Limb (tissue), 2 donors: Measurements from ENCODE around the gene PROZ.

Source experiments
- DNase-seq, 2 donors: peaks; one replicate each; pipeline ENCODE4 v3.0.0-alpha.2; 2016; ENCODE audit errors: extremely low spot score in 2 of 2

The PROZ gene

GRCh38 chr13:113172419-113172926 is 14.0 kb downstream of the PROZ start:
- DNase-seq, result no peak

GRCh38 chr13:113176280-113176679 is 17.8 kb downstream of the PROZ start:
- DNase-seq, result no peak

- DNase-seq, result no peak
These were observed 18.4 kb downstream of the PROZ start for GRCh38 chr13:113176822-113177221.

- DNase-seq, result no peak
These were observed 19.8 kb downstream of the PROZ start for GRCh38 chr13:113178070-113178895.

GRCh38 chr13:113178896-113179167 is 20.4 kb downstream of the PROZ start:
- DNase-seq, result no peak

GRCh38 chr13:113179374-113180230 is 21.2 kb downstream of the PROZ start:
- DNase-seq, result no peak

GRCh38 chr13:113182046-113182445 is 23.6 kb downstream of the PROZ start:
- no peak for DNase-seq

- DNase-seq, result no peak
These were observed 25.1 kb downstream of the PROZ start for GRCh38 chr13:113183450-113184129.

- DNase-seq, result no peak
These were observed 26.4 kb downstream of the PROZ start for GRCh38 chr13:113184568-113185440.

- DNase-seq, result no peak
These were observed 27.8 kb downstream of the PROZ start for GRCh38 chr13:113186061-113186900.

- DNase-seq, result no peak
These were observed 28.8 kb downstream of the PROZ start for GRCh38 chr13:113187263-113187669.

- no peak for DNase-seq
These were observed 29.6 kb downstream of the PROZ start for GRCh38 chr13:113187883-113188665.

GRCh38 chr13:113190181-113190580 is 31.7 kb downstream of the PROZ start:
- DNase-seq, result no peak

- no peak for DNase-seq
These were observed 33.8 kb downstream of the PROZ start for GRCh38 chr13:113192279-113192678.

- no peak for DNase-seq
These were observed 34.5 kb downstream of the PROZ start for GRCh38 chr13:113192902-113193301.

- no peak for DNase-seq
These were observed 36.9 kb downstream of the PROZ start for GRCh38 chr13:113195360-113195759.

- DNase-seq, result peak in 1 of 2 donors; percentile 1
These were observed 38.7 kb downstream of the PROZ start for GRCh38 chr13:113196970-113197737.

GRCh38 chr13:113201815-113202214 is 43.4 kb downstream of the PROZ start:
- no peak for DNase-seq

- DNase-seq, result no peak
These were observed 44.5 kb downstream of the PROZ start for GRCh38 chr13:113202912-113203311.
